GM15510 (cell line): Measurements from ENCODE around the gene CTXN1.

Experiments used
- POLR2A ChIP-seq: IDR thresholded peaks from 3 replicates; pipeline ENCODE4 v1.6.1; 2011; ENCODE audit warnings: borderline replicate concordance; ENCODE audit not compliant: insufficient read length; ENCODE audit errors: extremely low read depth

Gene CTXN1

DNA sequence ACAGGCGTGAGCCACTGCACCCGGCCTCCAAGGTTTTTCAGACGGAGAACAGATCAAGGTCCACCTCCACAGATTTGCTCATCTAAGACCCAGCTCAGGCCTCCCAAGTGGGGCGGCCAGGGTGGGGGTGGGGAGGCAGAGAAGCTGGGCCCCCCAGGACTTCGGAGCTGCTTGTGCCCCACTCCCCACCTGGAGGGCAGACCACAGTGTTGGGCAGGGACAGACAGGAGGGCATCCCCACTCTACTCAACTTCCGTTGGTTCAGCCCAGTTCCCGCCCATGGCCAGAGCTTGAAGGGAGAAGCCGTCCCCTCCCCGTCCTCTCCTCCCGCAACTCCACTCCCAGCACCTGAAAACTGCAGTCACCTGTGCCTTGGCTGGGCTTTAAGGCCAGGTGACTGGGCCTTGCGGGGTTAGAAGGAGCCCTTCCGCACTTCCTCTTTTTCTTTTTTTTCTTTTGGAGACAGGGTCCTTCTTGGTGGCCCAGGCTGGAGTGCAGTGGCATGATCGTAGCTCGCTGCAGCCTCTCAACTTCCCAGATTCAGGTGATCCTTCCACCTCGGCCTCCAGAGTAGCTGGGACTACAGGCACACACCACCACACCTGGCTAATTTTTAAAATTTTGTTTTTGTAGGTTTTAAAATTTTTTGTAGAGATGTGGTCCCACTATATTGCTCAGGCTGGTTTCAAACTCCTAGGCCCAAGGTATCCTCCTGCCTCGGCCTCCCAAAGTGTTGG, 38.4 kb downstream of the CTXN1 start:
- TF ChIP-seq POLR2A: no peak

DNA sequence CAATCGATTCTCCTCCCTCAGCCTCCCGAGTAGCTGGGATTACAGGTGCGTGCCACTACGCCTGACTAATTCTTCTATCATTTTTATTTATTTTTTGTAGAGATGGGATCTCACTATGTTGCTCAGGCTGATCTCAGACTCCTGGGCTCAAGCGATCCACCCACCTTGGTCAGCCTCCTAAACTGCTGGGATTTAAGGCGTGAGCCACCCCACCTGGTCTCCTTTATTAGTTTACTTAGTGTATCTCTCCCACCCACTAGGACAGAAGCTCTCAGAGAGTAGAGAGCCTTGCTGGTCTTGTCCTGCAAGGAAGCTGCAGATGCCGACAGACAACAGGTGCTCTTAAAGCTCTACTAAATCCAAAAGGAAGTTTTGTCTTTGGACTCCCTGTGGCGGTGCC, 40.1 kb downstream of the CTXN1 start:
- no peak for TF ChIP-seq POLR2A

DNA sequence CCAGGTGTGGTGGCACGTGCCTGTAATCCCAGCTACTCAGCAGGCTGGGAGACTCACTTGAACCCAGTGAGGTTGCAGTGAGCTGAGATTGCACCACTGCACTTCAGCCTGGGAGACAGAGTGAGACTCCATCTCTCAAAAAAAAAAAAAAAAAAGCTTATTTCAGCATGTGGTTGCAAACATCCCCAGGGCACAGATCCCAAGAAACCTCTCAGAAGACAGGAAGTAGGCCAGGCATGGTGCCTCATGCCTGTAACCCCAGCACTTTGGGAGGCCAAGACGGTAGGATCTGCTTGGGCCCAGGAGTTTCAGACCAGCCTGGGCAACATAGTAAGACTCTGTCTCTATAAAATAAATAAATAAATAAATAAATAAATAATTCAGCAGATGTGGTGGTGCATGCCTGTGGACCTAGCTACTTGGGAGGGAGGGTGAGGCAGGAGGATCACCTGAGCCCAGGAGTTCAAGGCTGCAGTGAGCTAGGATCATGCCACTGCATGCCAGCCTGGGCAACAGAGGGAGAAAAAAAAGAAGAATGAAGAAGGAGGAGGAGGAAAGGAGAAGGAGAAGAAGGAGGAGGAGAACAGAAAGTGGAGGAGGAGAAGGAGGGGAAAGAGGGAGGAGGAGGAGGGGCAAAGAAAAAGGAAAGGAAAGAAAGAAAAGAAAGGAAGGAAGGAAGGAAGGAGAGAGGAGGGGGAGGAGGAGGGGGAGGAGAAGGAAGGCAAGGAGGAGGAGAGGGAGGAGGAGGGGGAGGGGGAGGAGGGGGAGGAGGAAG, 42.0 kb downstream of the CTXN1 start:
- TF ChIP-seq POLR2A: no peak

DNA sequence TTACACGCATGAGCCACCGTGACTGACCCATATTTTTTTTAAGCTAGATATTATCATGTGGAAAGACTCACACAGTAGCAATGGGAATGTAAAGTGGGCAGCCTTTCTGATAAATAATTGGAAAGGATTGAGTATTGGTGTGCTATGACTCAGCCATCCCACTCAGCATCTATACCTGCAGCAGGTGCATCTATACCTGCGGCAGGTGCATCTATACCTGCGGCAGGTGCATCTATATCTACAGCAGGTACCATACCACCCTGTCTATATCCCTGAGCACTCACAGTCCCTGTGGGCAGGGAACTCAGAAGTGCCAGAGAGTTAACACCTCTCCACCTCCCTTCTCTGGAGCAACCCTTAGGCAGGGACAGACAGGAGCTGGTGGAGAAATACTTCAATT, 42.8 kb downstream of the CTXN1 start:
- TF ChIP-seq POLR2A: no peak

DNA sequence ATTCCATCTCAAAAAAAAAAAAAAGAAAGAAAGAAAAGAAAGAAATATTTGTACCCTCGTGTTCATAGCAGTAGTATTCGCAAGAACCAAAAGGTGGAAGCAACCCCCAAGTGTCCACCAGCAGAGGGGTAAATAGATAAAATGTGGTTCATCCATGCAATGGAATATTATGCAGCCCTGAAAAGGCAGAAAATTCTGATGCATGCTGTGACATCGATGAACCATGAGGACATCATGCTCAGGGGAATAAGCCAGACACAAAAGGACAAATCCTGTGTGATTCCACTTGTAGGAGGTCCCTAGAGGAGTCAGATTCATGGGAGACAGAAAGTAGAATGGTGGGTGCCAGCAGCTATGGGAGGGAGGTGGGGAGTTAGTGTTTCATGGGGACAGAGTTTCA, 44.0 kb downstream of the CTXN1 start:
- TF ChIP-seq POLR2A: no peak

DNA sequence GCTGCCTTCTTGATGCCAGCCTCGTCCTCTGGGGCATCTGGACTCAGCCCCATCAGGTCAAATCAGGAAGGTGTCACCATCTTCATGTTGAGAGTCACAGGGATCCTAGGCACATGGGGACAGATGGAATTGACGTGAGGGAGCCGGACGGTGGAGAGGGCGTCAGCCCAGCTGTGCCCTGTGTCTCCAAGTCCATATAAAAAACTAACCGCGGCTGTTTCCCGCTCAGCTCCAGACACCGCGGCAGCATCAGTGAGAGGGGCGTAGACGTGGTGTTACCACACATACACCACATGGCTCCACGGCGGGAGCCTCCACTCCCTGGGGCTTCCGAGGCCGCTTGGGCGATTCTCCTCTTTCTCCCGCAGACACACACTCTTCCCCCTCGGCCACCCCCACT, 46.1 kb downstream of the CTXN1 start:
- TF ChIP-seq POLR2A: no peak

DNA sequence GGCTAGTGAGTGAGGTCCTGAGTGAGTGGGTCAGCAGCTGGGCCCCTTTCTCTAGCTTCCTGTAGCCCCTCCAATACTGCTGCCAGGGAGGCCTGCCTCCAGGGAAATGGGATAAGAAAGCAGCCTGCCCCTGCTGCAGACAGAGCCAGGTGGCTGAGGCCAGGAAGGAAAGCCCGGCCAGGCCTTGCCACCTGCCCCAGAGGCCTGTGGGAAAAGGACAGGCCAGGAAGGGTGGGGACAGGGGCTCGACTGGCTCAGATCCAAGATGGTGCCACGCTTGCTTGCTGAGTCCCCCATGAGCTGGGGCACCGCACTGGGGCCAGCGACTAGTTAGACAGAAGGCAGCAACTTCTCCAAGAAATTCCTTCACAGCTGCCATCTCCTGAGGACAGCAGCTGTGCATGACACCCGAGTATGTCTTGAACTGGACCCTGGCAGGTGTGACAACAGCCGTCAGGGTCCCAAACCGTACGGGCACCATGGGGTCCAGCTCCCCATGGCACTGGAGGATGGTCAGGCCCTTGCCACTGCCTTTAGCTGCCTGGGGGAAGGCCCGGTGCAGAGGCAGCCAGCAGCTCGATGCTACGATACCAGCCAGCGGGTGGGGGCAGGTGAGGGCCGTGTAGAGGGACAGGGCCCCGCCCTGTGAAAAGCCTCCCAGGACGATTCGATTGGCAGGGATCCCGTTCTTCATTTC, 46.7 kb downstream of the CTXN1 start:
- TF ChIP-seq POLR2A: no peak

DNA sequence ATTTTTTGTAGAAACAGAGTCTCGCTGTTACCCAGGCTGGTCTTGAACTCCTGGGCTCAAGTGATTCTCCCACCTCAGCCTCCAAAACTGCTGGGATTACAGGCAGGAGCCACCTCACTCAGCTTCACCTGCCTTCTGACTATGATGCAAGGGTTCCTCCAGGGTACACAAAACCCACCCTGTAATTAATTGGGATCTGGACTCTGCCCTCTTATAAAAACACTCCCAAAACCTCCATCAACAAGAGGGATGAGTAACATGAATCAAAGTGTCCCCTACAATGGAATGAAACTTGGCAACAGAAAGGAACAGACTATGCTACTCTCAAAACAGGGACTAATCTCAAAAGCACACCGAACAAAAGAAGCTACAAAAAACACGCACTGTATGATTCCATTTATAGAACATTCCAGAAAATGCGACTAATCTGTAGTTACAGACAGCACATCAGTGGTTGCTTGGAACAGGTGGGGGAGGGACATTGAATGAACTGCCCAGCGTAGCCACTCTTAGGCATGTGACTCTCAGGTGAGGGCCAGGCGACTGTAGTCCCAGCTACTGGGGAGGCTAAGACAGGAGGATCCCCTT, 48.6 kb downstream of the CTXN1 start:
- TF ChIP-seq POLR2A: no peak

DNA sequence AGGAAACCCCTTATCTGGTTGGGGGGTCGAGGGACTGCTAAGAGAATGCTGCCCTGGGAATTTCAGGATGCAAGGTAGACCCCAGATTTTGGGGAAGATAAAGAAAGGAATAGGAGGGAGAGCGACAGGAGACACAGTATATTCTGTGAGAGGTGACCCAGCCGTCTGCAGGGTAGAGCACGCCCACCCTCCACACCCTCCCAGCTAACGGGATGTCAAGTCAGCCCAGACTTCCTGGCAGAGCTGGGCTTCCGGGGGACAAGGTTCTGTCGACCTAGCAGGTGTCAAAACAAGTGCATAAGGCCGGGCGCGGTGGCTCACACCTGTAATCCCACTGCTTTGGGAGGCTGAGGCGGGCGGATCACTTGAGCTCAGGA, 51.0 kb downstream of the CTXN1 start:
- TF ChIP-seq POLR2A: no peak
